Fibroblast of skin of right quadriceps (primary cell): ENCODE results near the gene CMC2.

Experiments used
- DNase-seq: peaks from one replicate; pipeline ENCODE4 v3.0.0-alpha.2; 2013

The CMC2 gene

GRCh38 chr16:80923356-80923755, 83.3 kb downstream of the CMC2 start:
- DNase-seq: no peak
